T47D (cell line): Measurements from ENCODE around the gene MAD1L1.
A peak's percentile ranks its signal among the peaks of the same experiment; 100 is the strongest.

Experiments used
- DNase-seq, 2 experiments: peaks; one replicate each; pipeline versions ENCODE4 v3.0.0 to v3.0.0-alpha.2; 2011 to 2012; ENCODE audit warnings: low read depth in 1 of 2, low spot score in 1 of 2
- JUND ChIP-seq: IDR thresholded peaks from 2 replicates; pipeline ENCODE4 v1.6.1; 2012; ENCODE audit warnings: low read depth
- in situ Hi-C: cut with HindIII; loops from 2 replicates; pipeline ENCODE4 v1.10.0; 2016; ENCODE audit warnings: low sequenced_read_pairs, low pct_unique_long_range_greater_than_20kb

The MAD1L1 gene

DNA sequence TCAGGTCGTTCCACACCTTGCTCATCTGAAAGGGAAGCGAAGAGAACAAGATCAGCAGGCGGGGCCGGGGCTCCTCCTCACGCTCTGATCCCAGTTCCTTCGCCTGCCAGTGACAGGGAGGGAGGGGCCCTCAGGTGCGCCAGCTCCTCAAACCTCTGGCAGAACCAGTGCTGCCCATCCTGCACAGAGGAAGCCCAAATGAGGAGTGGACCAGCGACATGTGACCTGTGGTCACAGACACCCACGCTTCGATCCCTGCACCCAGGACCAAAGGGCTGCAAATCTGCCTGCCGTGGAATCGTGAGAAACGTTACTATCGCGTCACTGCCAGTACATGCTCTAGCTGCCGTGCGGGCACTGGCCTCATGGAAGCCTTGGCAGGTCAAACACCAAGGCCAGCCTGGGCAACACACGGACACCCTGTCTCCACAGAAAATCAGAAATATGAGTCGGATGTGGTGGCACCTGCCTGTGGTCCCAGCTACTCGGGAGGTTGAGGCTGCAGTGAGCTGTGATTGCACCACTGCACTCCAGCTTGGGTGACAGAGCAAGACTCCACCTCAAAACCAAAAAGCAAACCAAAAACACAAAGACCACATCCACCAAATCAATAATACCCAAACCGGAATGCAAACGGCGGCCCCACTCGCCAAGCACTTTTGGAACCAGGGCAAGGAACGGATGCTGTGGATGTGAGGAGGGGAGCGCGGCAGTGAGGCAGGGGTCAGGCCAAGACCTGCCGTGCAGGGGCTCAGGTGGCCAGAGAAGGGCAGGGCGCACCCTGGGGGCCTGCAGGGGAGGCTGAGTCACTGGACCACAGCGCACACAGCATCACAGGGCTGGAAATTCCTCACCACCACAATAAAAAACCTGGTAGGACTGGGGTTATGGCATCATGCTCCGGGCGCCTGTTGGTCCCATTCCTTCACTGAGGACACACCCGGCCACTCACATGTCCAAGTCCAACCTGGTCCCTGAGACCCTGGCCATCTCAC, 22.7 kb upstream of the MAD1L1 start:
- DNase-seq = no peak
- in situ Hi-C loops = no loop called here
- no peak for TF ChIP-seq JUND

DNA sequence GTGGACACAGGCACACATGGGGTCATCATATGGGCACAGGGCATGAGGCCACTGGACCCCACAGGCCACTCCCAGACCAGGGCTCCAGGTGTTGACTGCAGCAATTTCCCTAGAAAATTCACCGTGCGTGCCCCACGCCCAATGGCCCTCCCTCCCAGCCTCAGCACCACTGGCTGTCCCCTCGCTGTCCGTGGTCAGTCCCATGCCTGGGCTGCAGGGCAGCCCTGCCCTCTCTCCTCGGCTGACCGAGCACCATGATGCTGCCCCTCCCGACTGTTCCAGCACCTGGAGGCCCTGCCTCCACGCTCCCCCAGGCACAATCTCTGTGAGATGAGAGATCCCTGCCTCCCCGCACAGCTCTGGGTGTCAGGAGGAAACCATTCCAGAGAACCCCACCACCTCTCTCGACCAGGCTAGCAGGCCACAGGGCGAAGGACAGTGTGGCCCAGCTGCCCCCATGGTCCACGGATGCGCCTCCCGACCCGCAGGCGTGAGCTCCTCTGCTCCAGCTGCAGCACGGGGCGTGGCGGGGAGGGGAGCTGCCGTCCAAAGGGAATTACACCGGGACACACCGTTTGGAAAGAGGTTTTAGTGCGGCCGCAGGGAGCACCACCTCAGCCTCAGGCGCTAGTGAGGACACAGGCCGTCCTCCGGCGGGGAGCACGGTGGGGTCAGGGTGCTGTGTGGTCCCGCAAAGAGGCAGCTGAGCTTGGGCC, 21.8 kb upstream of the MAD1L1 start:
- in situ Hi-C loops = no loop called here
- TF ChIP-seq JUND = no peak
- no peak for DNase-seq

DNA sequence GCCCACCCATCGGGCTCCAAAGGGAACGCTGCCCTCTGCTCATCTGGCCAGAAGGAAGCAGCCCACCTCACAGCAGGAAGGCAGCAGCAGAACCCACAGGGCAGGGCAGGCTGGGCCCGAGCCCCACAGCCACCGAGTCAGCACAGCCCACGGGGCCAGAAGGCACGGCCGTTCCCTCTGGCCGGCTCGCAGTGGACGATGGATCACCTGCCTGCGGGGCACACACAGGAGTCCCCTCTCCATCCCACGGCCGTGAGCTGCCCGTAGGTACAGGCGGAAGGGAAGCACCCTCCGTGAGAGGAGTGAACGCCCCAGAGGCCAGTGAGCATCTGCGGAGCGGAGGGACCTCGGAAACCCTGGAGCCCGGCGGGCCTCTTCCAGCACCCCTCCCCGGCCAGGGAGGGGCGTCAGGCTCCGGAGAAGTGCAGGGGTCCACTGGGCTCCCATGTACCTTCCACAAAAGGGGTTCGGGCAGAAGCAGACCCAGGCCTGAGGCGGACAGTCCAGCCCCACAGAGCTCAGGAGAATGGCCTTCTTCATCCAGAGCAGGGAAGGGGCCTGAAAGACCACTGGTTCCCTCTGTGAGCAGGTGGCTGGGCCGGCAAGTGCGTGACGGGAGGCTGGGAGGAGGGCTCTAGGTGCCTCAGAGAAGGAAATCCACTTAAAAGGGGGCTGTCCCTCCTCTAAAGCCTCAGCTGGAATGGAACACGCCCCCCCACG, 20.9 kb upstream of the MAD1L1 start:
- in situ Hi-C loops = no loop called here

DNA sequence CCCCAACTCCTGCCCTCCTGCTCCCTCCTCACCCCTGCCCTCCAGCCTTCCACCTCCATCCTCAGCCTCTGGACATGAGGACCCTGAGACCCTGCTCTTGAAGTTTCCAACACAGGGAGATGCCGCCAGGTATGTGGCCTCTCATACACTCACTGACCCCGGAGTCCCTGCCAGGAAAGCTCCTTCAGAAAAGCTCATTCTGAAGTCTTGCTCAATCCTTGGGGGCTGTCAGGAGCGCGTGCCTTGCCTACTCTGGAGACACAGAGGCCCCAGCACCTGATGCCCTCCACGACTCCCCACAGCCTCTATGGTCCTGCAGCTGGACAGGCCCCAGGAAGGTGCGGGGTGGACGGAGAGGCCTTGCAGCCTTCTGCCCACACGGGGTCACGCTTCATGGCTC, 20.3 kb upstream of the MAD1L1 start:
- no peak for TF ChIP-seq JUND
- in situ Hi-C loops = no loop called here
- no peak for DNase-seq

More for the DNA sequence above, 20.9 kb upstream of the MAD1L1 start:
- DNase-seq = no peak
- no peak for TF ChIP-seq JUND

DNA sequence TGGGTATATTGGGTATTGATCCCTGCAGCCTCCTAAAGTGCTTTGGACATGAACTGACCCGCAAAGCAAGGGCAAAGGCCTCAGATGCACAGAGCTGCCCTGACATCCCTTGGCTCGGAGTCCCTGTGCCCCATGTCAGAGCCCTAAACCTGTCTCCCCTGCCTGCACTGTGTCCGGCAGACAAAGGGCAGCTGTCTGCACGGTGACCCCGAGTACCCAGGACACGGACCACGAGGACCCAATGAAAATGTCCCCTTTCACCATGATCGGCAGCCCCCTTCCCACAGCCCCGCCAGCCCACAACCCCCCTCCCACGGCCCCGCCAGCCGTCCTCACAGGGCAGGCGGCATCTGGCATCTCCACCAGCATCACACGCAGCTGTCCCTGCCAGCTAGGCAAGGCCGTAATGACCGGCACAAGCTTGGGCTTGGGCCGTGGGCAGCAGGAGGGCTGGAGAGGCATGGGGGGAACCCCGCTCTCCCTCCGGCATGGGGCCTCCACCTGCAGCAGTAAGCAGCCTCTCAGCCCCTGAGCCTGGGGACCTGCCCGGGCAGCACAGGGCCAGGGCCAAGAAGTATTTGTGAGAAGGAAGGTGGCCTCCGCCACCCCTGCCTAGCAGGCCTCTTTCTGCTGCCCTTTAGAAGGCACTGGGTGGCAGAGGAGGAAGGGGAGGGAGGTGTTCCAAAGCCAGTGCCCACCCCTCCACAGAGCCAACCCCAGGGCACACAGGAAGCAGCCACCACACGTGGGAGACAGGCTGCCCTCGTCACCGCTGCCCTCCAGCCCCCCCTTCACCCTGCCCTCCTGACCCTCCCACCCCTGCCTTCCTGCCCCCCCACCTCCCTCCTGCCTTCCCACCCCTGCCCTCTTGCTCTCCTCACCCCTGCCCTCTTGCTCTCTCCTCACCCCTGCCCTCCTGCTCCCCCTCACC, 19.4 kb upstream of the MAD1L1 start:
- DNase-seq = no peak
- TF ChIP-seq JUND = no peak
- in situ Hi-C loops = no loop called here

DNA sequence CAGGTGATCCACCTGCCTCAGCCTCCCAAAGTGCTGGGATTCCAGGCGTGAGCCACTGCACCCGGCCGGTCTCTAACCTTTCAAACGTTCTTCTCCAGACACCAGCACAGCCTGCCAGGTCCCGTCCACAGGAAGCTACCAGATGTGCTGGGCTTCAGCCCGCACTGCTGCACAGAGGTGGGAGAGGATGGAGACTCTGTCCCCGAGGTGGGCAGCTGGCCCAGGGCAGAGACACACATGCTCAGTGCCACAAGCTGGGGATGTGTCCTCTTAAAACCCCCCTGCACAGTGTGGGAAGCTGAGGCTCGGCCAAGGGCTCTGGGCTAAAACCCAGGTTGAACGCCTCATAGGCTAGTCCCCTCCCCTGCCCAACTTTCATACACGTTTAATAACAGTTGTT, 18.6 kb upstream of the MAD1L1 start:
- in situ Hi-C loops = no loop called here
- TF ChIP-seq JUND = no peak
- DNase-seq = no peak

DNA sequence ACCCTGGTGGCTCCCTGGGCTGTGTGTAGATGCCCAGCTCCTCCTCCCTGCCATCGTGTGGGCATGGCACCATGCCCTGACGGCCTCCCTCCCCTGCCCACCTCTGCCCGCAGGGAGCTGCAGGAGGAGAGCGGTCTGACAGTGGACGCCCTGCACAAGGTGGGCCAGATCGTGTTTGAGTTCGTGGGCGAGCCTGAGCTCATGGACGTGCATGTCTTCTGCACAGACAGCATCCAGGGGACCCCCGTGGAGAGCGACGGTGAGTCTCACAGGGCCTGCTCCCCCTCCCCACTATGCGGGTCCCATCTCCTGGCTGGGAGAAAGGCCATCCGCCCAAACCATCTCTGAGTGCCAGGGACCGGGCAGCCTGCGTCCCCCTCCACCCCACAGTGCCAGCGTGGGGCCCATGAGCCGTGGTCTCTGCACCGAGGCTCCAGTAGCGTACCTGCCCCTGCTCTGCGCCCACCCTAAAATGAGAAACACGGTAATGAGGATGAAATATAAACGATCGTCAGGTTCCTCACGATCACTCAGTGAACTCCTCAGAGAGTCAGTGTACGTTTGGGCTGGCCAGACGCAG, 17.1 kb upstream of the MAD1L1 start:
- in situ Hi-C loops = no loop called here
- DNase-seq = no peak
- TF ChIP-seq JUND = no peak

DNA sequence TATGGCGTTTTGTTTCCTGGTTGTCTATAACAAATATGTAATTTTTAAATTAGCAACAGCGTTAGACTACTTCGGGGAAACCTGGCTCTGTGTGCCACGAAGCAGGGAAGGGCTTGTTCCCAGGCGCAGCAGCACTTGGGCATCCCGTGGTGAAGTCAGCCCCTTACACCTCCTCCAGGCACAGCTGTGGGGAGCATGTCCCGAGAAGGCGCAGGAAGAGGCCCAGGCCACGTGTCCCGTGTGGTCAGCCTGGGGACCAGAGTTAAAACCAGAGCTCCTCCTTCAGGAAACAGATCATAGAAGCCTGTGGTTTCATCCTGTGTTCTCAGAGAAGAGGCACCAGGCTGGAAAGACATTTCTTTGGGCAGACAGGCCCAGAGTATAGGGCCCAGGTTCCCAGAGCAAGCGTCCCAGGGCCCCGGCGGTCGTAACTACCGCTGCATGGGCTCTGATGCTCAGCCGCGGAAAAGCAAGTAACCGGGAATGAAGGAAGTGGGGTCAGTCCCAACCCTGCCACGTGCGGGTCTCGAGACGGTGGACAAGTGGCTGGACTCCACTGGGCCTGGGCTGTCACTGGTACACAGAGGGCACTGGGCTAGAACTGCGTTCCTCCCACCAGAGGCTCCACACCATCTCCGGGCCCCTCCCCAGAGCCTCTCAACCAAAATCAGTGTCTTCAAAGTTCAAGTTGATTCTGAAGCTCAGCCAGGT, 16.4 kb upstream of the MAD1L1 start:
- TF ChIP-seq JUND = no peak
- no peak for DNase-seq
- in situ Hi-C loops = no loop called here

DNA sequence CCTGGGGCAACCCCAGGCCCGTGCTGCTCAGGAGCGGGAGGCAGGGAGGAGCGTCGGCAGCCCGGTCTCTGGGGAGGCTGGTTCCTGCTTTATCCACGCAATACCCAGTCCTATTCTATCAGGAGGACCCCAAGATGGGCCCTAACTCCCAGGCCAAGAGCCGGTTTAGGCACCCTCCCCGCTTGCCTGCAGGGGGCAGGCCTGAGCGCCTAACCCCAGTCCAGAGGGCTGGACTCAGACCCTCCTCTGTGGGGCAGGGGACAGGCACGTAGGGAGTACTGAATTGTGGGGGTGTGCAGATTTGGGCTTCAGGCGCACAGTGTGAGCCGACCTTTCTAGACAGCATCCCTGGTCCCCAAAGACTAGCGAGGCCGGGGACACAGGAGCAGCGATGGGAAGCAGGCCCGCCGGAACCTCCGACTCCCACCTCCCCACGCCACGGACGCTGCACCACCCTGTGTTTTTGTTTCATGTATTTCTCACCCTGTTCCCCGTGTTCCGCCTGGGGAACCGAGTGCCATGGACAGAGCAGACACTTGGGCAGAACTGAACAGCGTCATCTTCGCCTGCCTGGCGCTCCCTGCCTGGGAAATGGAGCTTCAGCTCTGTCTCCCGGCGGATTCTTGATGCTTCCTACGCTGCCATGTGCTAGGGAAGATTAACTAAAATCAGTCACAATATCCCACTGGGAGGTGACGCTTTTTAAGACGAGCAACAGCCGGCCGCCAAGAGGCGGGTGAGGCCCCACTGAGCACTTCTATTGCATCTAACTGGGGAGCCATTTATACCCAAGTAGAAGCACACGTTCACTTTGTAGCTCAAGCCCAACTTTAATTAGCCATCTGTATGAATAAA, 14.6 kb upstream of the MAD1L1 start:
- TF ChIP-seq JUND = no peak
- in situ Hi-C loops = no loop called here
- DNase-seq = peak in 1 of 2 experiments; percentile 75

DNA sequence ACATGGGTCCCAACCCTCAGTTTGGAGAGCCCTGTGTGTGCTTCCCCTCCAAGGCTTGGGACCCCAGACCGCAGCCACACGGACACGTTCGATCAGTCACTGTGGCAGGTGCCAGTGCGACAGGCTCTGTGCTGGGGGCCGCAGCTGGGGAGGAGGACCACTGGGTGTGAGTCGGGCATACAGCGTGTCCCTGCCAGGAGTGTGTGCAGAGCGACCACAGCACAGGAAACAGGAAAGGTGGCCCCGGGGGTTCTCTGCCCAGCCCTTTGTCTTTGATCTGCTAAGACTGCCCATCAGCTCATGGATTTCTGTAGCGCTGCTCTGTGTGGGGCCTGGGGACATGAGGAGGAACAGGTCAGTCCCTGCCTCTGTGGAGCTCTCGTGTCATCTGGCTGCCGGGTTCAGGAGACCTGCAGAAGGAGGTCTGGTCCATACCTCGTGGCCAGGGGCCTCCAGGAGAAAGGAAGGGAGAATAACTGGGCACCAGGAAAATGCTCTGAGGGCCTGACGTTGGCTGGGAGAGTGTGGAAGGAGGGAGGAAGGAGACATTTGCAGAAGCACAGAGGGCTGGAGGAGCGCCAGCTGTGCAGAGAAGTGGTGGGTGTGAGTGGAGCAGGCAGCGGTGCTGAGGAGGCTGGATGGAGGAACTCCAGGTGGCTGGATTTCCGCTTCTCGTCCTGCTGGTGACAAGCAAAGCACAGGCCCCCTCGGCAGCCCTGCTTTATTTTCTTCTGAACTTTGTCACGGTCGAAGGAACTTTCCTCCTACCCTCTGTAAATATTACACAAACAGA, 13.3 kb upstream of the MAD1L1 start:
- no peak for TF ChIP-seq JUND
- DNase-seq = no peak
- in situ Hi-C loops = no loop called here
